ENCODE measurements around the gene LMAN1L. TPM values are rescaled to one million over a fixed set of nuclear protein-coding genes. Genes with fewer than 3 reads are reported as not detected.

Gene LMAN1L
- total RNA-seq, 1 donor from 2014 or later, result 0.64 TPM

Other genes with a start within 250 kb of the LMAN1L start
- 72.4 and 102 TPM in 2 replicates for gene CLK3, start 197.0 kb upstream of the LMAN1L start, total RNA-seq
- 25.8 and 39.9 TPM in 2 replicates for gene EDC3, start 116.8 kb upstream of the LMAN1L start, total RNA-seq
- 2.0 and 3.7 TPM in 2 replicates for gene CYP1A1, start 87.3 kb upstream of the LMAN1L start, total RNA-seq
- not detected in 2 replicates for gene CYP1A2, start 64.0 kb upstream of the LMAN1L start, total RNA-seq
- 48.0 and 69.4 TPM in 2 replicates for gene CSK, start 30.8 kb upstream of the LMAN1L start, total RNA-seq
- not detected in 2 replicates for gene CPLX3, start 13.8 kb downstream of the LMAN1L start, total RNA-seq
- gene ULK3, start 30.3 kb downstream of the LMAN1L start, total RNA-seq, result 40.0 and 45.2 TPM in 2 replicates
- gene SCAMP2, start 60.5 kb downstream of the LMAN1L start, total RNA-seq, result 62.3 and 87.9 TPM in 2 replicates
- gene MPI, start 77.2 kb downstream of the LMAN1L start, total RNA-seq, result 50.8 and 59.4 TPM in 2 replicates
- gene FAM219B, start 94.0 kb downstream of the LMAN1L start, total RNA-seq, result 42.6 and 55.1 TPM in 2 replicates
- 157 and 187 TPM in 2 replicates for gene COX5A, start 125.2 kb downstream of the LMAN1L start, total RNA-seq
- gene RPP25, start 143.9 kb downstream of the LMAN1L start, total RNA-seq, result 25.3 and 26.3 TPM in 2 replicates
- gene SCAMP5, start 182.7 kb downstream of the LMAN1L start, total RNA-seq, result 27.2 and 32.6 TPM in 2 replicates
- 19.7 and 22.5 TPM in 2 replicates for gene PPCDC, start 210.8 kb downstream of the LMAN1L start, total RNA-seq